Epithelial cell of proximal tubule (primary cell): ENCODE measurements around the gene PDZD11. TPM values are rescaled to one million over a fixed set of nuclear protein-coding genes. Genes with fewer than 3 reads are reported as not detected.

Experiments used
- DNase-seq: peaks from one replicate; pipeline ENCODE4 v3.0.0-alpha.2; 2011; ENCODE audit warnings: low read depth
- H3K4me3 ChIP-seq: 2 replicates; pipeline ENCODE4 v1.5.1; 2011; ENCODE audit warnings: low read depth, mild to moderate bottlenecking, low read length
- CTCF ChIP-seq: conservative IDR thresholded peaks from 2 replicates; pipeline ENCODE4 v1.5.1; 2012; ENCODE audit warnings: low read depth, mild to moderate bottlenecking, low read length
- total RNA-seq: library from RNA; depleted of rRNA; stranded (reverse); fragments of >200 nt; gene quantifications from 2 replicates; pipeline ENCODE4 v1.2.3, GENCODE V29; 2015

PDZD11 gene
- total RNA-seq, 1 donor from 2014 or later, result 63.0 TPM

GRCh38 chrX:70322784-70323183, 33.1 kb upstream of the PDZD11 start:
- H3K4me3 ChIP-seq, result no peak overlapping the region
- DNase-seq, result no peak
- TF ChIP-seq CTCF, result no peak

GRCh38 chrX:70313503-70313902, 23.8 kb upstream of the PDZD11 start:
- H3K4me3 ChIP-seq, result no peak overlapping the region
- DNase-seq, result no peak
- no peak for TF ChIP-seq CTCF

- no peak for DNase-seq
- no peak for TF ChIP-seq CTCF
These were observed 12.0 kb upstream of the PDZD11 start for GRCh38 chrX:70301716-70302115.

GRCh38 chrX:70293621-70294020, 3.9 kb upstream of the PDZD11 start:
- TF ChIP-seq CTCF, result no peak
- no peak overlapping the region for H3K4me3 ChIP-seq
- DNase-seq, result no peak

More at GRCh38 chrX:70301716-70302115, 12.0 kb upstream of the PDZD11 start:
- no peak overlapping the region for H3K4me3 ChIP-seq

GRCh38 chrX:70292788-70293187, 3.1 kb upstream of the PDZD11 start:
- no peak for TF ChIP-seq CTCF
- H3K4me3 ChIP-seq, result no peak overlapping the region
- DNase-seq, result no peak

- no peak for DNase-seq
These were observed 447 bp downstream of the PDZD11 start for GRCh38 chrX:70289168-70289792.

More at GRCh38 chrX:70289168-70289792, 447 bp downstream of the PDZD11 start:
- TF ChIP-seq CTCF, result no peak
- H3K4me3 ChIP-seq, result peak overlapping the region; percentile 76
